BJ (cell line): Measurements from ENCODE around the gene COL23A1. TPM values are rescaled to one million over a fixed set of nuclear protein-coding genes. Genes with fewer than 3 reads are reported as not detected.
"Not testable (repeated sequence)": the region's sequence is repeated elsewhere in the genome, so short reads cannot be mapped to it uniquely, and the experiment has no call there.

ENCODE experiments used
- CTCF ChIA-PET: fragments of 350-600 bp; formaldehyde crosslinking; extraction: SDS; loops from one replicate; lab custom pipeline; 2021; ENCODE audit warnings: antibody characterized with exemption, inconsistent platforms; lab: Yijun Ruan, JAX
- POLR2A ChIA-PET: fragments of 300-600 bp; sonication (Branson Sonifier 250); formaldehyde crosslinking; extraction: SDS; loops from one replicate; lab custom pipeline; 2021; ENCODE audit warnings: antibody characterized with exemption; lab: Charles Lee
- DNase-seq: peaks from one replicate; pipeline ENCODE4 v3.0.0-alpha.2; 2011; ENCODE audit warnings: low read depth
- H3K27me3 ChIP-seq: 2 replicates; pipeline ENCODE4 v1.6.0; 2011; ENCODE audit warnings: low read length; ENCODE audit not compliant: control insufficient read depth, insufficient read depth
- H3K36me3 ChIP-seq: 2 replicates; pipeline ENCODE4 v1.5.1; 2011; ENCODE audit warnings: low read length; ENCODE audit not compliant: control insufficient read depth, insufficient read depth
- H3K4me3 ChIP-seq: 2 replicates; pipeline ENCODE4 v1.5.1; 2011; ENCODE audit warnings: low read depth, mild to moderate bottlenecking, control low read depth, low read length
- CTCF ChIP-seq: IDR thresholded peaks from 2 replicates; pipeline ENCODE4 v1.5.1; 2011; ENCODE audit warnings: low read depth, mild to moderate bottlenecking, control low read depth, inconsistent platforms, low read length, moderate library complexity; ENCODE audit not compliant: insufficient read depth
- polyA plus RNA-seq: library from polyadenylated mRNA; depleted of rRNA; stranded (reverse); fragments of >200 nt; gene quantifications from 2 replicates; pipeline ENCODE4 v1.2.3, GENCODE V29; 2011

Gene COL23A1
- polyA plus RNA-seq, 1 experiment: not detected

DNA sequence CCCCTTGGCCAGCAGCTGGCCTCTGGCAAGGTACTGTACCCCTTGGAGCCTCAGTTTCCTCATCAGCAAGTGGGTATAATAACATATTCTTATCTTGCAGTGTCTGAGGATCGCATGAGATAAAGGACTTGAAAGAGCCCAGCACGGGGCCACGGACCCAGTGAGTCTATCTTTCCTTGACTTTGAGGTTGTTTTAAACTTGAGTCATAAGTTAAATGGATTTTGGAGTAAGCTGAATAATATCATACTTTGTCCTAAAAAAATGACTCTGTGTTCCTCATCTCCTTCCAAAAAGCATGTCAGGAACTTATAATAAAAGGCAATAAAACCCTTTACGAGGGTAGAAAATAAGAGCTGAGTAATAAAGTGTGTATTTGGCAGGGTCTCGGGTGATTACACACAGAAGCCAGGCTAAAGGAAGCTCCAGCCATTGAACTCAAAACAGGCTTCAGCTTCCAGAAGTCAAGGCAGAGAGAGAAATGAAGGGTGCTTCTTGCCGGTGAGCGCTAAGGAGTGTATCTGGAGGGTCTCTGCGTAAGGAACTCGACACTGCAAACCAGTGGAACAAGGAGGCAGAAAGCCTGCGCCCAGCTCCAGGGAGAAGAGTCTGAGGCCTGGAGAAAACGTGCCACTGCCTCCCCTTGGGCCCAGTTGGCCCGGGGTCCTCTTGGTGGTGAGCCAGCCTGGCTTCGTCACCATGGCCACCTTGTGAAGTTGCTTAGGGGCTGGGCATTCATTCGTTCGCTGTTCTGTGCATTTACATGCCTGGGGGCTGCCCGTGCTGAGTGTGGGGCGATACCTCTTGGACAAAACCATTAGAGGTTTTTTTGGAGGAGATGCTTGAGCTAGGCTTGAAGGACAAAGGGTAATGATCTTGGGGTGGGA lies 285.2 kb downstream of the COL23A1 start:
- H3K4me3 ChIP-seq: no peak overlapping the region
- no peak for TF ChIP-seq CTCF
- ChIA-PET POLR2A (no interaction called here), CTCF (no interaction called here)
- no peaks in the 10 kb centered on the region for H3K27me3 ChIP-seq
- no peaks in the 10 kb centered on the region for H3K36me3 ChIP-seq
- peak; percentile 55 for DNase-seq

DNA sequence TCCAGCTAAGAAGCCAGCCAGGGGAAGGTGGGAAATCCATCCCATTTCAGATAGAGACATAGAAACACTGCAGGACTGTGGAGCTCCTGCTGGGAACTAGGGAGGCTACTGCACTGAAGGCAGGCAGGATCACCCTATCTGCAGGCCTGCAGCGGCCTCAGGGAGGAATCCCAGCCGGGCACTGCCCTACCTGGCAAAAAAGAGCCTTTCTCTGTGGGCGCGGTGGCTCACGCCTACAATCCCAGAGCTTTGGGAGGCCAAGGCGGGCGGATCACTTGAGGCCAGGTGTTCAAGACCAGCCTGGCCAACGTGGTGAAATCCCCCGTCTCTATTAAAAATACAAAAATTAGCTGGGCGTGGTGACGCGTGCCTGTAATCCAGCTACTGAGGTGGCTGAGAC lies 286.2 kb downstream of the COL23A1 start:
- Histone ChIP-seq H3K27me3 (no peaks in the 10 kb centered on the region), H3K36me3 (no peaks in the 10 kb centered on the region), H3K4me3 (no peak overlapping the region)
- no peak for TF ChIP-seq CTCF
- no peak for DNase-seq
- CTCF ChIA-PET: no interaction called here
- POLR2A ChIA-PET: no interaction called here

- H3K4me3 ChIP-seq, H3K27me3 ChIP-seq, CTCF ChIA-PET, POLR2A ChIA-PET, H3K36me3 ChIP-seq, DNase-seq: not testable (repeated sequence)
Measured at GRCh38 chr5:178302321-178302720, 287.9 kb downstream of the COL23A1 start.

DNA sequence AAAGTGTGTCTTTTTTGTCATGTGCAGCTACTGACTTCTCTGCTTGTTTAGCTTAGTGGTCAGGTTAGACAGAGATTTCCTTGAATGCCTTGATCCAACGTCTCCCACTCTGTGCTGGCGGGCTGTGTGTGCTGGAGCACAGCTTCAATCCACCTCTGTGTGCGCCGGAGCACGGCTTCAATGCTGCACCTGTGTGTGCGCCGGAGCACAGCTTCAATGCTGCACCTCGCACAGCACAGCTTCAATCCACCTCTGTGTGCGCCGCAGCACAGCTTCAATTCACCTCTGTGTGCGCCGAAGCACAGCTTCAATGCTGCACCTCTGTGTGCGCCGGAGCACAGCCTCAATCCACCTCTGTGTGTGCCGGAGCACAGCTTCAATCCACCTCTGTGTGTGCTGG lies 288.6 kb downstream of the COL23A1 start:
- CTCF ChIA-PET: no interaction called here
- no peak for DNase-seq
- Histone ChIP-seq H3K36me3 (no peaks in the 10 kb centered on the region), H3K4me3 (no peak overlapping the region), H3K27me3 (no peaks in the 10 kb centered on the region)
- TF ChIP-seq CTCF: no peak
- POLR2A ChIA-PET: no interaction called here

DNA sequence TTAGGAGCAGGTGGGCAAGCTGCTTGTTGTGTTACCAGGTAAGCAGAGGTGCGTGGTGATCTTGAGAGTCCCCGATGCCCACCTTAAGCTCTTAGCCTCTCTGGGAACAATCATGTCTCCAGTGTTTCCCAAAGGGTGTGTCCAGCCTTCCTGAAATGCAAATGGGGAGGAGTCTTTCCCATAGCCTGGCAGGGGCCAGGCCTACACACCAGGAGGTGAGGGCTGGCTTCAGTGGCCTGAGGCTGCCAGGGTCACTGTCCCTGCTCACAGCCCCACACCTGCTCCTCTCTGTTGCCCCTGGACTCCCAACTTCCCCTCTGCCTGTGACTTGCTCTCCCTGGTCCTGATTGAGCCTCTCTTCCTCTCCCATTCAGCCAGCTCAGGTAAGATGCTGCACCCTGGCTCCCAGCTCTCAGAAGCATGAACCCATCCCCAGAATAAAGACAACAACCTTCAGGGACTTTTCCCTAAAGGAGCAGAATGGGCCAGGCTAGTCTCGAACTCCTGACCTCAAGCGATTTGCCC lies 291.8 kb downstream of the COL23A1 start:
- Histone ChIP-seq H3K36me3 (no peaks in the 10 kb centered on the region), H3K27me3 (no peaks in the 10 kb centered on the region), H3K4me3 (no peak overlapping the region)
- no peak for TF ChIP-seq CTCF
- ChIA-PET POLR2A (no interaction called here), CTCF (no interaction called here)
- no peak for DNase-seq

GRCh38 chr5:178297751-178298150 lies 292.4 kb downstream of the COL23A1 start:
- CTCF ChIA-PET: no interaction called here
- POLR2A ChIA-PET: no interaction called here
- H3K4me3 ChIP-seq: no peak overlapping the region
- no peaks in the 10 kb centered on the region for H3K36me3 ChIP-seq
- H3K27me3 ChIP-seq: no peaks in the 10 kb centered on the region
- no peak for DNase-seq
- no peak for TF ChIP-seq CTCF
